Dermis microvascular lymphatic vessel endothelial cell (primary cell): Measurements from ENCODE around the gene SOX6. TPM values are rescaled to one million over a fixed set of nuclear protein-coding genes. Genes with fewer than 3 reads are reported as not detected.

Experiments
- DNase-seq, 2 donors: peaks; one replicate each; pipeline versions ENCODE4 v3.0.0 to v3.0.0-alpha.2; 2010; ENCODE audit warnings: low read depth in 2 of 2
- total RNA-seq: library from RNA; depleted of rRNA; stranded (reverse); fragments of >200 nt; gene quantifications from 2 replicates; pipeline ENCODE4 v1.2.1, GENCODE V29; 2014

The SOX6 gene
- total RNA-seq, 1 donor from 2014 or later, result under 0.01 TPM

DNA sequence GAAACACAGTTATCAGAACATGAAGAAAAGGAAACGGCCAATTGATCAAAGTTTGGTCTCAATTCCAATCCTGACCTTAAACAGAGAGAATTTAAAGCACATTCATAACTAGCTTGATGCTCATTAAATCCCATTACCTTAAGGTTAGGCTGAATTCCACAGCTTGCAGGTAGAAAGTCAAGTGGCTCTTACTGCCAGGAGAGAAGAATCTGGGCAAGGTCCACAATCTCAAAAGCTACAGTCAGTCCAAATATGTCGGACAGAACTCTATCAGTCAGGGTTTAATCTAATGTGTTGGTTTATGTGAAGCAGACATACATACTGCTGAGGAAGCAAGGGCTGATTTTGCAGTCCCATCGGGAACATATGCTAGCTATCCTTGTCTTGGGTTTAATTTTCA lies 348.8 kb downstream of the SOX6 start:
- no peak for DNase-seq

DNA sequence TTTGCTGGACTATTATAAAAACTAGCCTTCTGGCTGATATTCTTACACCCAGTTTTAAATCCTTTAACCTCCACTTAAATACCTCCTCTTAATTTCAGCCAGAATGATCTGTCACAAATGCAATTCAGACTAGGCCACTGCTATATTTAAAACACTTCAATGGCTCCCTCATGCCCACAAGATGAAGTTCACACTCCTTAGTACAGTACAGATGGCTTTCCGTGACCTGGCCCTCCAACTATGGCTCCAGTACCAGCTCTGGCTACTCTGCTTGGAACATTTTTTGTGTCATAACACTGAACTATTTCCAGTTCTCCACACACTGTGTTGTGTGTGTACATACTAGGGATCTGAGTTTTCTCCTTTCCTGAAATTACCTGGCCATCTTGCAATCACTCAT lies 353.4 kb downstream of the SOX6 start:
- DNase-seq, result no peak

DNA sequence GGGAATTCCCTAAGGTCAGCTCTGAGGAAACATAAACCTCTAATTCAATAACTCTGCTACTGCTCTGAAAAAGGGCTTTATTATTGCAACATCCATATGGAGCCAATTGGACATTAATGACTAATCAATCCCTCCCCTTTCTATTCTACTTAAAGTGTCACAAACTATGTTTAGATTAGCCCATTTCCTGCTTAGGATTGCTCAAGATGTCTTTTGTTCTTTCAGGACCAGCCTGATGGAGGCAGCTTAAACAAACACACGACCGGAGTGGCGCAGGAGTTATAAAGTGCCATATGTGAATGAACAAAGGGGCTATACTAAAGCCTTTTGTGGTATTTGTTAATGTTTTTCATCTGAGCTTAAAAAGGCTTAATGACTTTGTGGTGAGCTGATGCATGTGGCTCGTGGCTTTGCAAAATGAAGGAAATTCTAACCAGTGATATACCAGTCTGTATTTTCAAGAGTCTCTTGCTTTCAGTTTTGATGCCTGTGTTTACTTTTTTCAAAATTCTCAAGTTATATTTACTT lies 354.4 kb downstream of the SOX6 start:
- DNase-seq, result peak in 1 of 2 donors; percentile 72

DNA sequence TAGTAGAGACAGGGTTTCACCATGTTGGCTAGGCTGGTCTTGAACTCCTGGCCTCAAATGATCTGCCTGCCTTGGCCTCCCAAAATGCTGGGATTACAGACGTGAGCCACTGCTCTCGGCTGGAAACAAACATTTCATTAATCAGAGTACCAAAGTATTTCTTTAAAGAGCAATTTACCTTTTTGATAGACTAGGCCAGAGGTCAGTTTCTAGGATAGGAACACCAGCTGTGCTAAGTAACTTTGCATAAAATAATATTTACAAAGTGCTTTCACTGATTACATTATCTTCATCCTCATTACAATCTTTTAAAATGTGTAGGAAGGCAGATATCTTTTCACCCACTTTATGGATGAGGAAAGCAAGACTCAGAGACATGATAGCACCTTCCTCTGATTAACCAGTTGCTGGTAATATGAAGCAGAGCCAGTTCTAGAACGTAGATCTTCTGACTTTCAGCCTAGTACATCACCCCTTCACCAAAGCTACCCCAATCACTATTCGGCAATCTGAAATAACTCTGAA lies 355.2 kb downstream of the SOX6 start:
- no peak for DNase-seq

DNA sequence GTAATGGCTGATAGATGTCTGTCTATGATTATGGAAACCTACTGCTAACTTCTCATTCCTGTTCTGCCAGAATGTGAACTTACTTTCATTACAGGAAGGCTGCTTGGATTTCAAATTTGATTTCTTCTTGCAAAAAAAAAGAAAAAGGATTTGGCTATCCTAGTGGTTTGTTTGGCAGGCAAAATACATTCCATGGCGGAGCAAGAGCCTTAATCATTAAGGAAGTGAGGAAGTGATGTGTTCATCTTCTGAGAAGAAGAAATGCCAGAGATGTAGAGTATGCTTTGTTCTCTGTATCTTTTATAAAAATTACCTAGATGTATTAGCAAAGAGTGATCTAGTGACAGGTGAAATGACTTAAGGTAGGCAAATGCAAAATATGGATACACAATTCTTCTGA lies 356.3 kb downstream of the SOX6 start:
- DNase-seq, result peak in 1 of 2 donors; percentile 8

DNA sequence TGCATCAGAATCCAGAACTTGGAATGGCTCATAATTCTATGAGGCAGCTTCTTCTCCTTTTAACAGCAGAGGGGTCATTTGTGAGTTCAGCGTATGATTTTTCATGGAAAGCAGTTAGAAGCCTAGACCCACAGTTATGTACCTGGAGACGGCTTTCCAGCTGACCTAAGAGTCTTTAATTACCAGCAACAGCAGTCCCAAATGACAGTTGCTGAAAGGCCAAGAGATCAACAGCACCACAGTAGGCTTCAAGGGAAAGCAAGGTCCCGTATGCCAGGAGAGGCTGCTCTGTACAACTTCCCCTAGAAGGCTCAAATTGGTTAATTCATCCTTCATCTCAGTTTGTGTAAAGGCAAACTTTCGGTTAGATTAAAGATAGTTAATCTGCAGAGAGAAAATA lies 363.0 kb downstream of the SOX6 start:
- no peak for DNase-seq

DNA sequence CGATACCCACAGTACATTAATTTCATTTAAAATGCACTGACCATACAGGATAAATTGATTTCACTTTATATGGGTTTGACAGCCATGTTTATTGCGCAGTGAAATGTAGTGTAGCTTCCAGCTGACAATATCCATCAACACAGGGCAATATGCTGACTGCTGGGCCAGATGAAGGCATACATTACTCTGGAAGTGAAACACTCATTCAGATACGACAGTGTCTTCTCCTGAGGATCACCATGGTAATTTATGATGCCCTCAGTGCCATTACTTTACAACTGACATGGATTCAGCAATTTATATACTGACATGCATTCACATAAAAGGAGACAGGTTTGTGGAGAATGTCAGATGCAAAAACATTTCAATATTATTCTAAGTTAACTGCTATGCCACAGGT lies 365.1 kb downstream of the SOX6 start:
- no peak for DNase-seq

DNA sequence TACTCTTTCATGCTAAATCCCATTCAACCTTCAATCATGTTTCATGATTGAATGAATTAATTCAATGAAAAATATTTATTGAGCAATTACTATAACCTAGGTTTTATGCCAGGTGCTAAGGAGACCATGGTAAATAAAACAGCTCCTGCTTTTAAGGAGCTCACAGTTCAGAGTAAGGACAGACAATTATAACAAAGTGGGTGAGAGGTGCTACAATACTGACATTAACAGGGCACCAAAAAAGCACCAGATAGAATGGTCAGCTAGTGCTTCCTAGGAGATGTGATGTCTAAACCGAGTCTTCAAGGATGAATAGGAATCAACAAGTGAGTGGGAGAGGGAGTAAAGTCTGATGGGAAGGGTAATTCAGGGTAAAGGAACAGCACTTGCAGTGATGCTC lies 366.7 kb downstream of the SOX6 start:
- no peak for DNase-seq

DNA sequence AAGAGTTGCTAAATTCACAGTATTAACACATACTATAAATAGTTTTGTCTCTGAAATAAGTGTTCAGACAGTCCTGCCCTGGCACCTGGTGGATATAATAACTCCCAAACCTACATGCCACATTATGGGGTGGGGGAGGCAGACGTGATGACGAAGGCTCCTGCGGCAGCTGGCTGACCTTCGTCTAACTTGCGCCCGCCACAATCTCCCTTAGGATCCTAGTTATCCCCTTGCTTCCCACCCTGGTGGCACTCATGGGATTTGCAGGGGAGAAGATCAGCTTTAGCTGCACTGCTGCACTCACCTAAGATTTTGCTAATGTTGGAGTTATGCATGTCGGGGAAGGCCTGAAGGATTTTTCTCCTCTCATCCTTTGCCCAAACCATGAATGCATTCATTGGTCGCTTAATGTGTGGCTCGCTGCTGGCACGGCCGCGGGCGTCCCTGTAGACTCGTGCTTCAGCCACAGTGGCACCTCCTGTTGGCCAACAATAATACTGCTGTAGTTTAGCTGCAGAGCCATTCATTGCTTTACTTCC lies 367.6 kb downstream of the SOX6 start:
- no peak for DNase-seq

DNA sequence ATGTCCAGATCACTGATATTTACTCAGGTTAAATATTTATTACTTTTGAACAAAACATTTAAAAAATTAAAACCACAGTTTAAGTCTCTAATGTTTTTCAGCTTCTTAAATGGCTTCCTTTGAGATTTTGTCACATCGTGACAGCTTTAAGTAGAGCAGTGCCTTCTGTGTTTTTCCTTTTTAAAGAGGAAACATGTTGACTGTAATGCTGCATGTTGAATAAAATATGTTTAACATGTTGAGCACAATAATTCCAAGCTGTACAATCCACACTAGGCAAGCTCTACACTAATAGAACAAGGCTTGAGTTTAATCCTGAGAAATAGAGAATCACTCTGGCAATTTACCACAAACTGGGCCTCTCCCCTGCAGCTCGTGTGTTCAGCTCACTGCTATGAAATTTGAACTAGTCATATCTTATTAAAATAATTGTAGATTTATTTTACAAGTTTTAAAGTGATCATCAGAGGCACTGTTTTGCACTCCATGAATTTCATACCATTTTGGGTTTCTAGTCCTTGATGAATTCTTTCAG lies 368.3 kb downstream of the SOX6 start:
- no peak for DNase-seq

DNA sequence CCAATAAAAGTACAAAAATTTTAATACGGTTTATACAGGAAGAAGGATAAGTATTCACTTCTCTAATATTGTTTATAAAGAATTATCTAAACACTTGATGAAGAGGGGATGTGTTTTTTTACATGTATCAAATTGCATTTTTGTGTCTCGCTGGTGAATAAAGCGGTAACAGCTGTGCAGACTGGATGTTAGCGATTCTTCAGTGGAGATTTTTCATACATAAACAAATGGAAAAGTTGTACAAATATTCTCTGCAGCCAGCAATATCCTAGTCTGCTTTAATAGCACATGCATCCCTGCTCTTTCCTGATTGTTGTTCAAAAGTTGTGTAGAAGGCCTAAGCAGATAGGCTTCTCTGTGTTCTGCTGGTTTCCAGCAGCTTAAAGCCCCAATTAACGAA lies 369.3 kb downstream of the SOX6 start:
- DNase-seq, result no peak

DNA sequence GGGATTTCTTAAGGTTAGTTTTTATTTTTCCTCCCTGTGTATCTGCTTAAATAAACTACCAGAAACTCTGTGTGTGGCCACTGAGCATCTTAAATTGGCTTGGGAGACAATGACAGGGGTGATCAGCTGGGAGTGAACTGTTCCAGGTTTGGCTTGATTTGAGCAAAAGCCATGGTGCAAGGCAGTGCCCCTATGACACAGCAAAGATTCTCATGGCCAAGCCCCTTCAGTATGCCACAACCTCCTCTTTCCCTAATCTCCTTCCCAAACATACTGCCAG lies 370.5 kb downstream of the SOX6 start:
- DNase-seq, result no peak

DNA sequence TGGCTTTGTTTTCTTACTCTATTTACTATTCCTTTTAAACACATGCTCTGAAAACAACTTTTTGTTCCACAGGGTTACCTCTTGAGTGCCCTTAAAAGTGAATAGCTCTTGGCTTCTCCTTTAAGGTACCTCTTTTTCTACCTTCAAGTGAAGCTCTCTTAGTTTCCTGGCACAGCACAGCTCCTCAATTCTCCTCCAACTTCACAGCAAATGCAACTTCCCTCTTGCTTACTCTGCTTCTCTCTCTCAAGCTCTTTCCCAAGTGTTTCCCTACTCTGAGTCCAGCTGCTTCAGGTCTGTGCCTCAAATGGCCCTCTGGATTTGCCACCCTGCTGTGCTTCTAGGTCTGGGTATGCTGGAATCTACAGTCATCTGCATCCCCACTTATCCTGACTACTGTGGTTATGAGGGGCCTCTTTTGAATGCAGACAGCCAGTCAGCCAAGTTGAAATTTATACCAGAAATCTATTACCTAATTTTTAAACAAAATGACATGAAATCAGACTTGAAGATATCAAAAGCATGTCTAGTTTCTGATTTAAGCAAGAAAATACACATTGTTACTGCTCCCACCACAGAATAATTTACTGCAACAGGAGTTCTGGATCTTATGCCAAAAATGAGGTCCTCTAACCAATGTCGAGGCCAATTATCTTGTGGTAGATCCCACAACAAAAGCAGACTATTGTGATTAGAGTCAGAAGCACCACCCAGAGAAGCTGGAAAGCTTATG lies 371.1 kb downstream of the SOX6 start:
- DNase-seq, result no peak

DNA sequence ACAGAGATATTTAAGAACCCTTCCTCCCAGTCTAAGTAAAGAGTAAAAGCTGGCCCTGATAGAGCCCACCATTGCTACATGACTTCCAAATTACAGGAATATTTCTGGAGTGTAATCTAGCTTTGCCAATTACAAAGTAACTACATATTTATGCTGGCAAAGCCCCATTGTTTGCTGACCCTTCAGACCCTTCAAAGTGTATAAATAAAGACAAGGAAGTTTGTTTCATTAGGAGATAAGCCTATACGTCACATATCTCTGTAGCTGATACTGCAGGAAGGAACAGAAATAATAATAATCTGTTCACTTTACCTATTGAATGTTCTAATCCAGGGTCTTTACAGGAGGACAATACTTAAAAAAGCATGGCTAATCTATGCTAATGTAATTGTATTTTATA lies 375.1 kb downstream of the SOX6 start:
- DNase-seq, result no peak

DNA sequence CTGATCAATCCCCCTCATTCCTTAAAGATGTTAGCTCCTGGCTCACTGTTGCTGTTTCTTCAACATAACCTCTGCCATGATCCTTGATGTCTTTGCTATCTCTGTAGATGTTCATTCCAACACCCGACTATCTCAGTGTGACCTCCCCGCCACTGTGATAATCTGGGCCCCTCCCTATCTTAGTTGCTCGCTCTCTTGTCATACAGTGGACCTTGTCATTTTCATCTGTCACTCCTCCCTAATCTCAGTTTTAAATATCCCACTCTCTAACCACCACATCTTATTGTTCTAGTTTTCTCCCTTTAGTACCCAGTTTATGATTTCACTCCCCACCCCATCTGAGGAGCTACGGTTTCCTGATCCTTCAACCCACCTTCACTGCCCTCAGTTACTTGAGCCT lies 379.2 kb downstream of the SOX6 start:
- no peak for DNase-seq

DNA sequence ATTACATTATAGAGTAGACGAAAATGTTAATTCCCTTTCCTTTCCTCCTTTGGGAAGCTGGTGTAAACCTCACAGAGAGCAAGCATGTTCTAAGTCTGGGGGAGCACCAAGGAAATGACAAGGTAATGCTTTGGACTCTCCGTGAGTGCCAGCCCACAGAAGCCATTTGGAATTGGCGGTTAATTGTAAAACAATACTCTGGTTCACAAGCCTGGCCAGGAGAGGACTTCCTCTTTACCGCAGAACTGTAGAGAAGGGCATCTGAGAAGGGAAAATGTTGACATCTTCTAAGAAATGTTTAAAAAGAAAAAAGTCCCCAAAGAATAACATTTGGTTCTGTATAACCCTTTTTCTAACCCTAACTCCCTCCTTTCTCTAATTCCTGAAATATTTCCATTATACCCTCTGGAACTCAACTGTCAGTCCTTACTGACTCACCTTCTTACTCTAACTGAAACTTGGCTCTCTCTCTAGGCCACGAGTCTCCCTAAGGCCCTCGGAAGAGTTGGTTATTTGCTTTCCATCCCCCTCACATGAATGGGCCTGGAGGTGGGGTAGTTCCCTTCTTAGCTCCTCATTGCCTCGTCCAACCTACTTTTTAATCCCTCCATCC lies 379.8 kb downstream of the SOX6 start:
- no peak for DNase-seq

DNA sequence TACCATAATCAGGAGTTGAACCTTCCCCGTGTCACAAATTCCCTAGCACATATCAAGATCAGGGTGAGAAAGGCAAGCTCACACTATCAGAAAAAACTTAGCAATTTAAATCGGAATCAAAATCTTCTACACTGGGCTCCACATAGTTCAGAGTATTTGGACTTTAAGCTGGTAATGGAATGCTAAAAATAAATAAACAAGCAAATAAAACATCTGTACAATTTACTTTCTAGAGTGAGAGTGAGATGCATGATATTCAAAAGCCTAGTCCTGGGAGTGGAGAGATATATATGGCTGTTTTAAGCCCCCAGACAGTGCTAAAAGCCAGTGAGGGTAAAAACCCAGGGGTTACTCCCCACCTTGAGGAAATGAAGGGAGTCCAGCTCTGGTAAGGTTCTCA lies 380.6 kb downstream of the SOX6 start:
- no peak for DNase-seq

DNA sequence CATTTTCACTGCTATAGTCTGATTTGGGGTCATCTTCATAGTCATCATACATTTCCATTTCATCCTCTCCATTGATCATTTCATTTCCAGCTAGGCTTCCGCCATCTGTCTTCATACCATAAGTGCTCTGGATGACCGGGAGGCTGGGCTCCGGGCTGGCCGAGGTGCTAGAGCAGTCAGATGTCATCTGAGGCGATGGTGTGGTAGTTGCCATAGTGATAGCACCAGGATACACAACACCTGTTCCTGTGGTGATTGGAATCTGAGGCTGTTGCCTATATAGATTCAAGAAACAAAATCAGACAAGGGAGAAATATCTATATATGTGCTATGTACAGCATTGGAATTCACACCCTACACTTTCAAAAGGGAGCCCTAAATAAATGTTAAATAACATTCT lies 383.5 kb downstream of the SOX6 start:
- no peak for DNase-seq

DNA sequence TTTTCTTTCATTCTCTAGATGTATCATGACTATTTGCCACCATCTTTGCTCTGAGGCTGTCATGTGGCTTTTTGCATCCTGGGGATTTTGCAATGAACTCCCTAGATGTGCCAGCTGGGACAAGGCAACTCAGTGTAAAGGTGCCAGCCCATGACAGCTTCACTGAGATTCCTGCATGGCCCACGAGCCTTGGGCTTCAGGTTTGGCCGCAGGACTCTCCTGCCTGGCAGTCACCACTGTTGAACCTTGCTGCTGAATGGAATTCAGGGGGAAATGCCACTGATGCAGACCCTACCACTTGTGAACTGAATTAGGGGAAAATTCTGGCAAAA lies 385.2 kb downstream of the SOX6 start:
- DNase-seq, result no peak

DNA sequence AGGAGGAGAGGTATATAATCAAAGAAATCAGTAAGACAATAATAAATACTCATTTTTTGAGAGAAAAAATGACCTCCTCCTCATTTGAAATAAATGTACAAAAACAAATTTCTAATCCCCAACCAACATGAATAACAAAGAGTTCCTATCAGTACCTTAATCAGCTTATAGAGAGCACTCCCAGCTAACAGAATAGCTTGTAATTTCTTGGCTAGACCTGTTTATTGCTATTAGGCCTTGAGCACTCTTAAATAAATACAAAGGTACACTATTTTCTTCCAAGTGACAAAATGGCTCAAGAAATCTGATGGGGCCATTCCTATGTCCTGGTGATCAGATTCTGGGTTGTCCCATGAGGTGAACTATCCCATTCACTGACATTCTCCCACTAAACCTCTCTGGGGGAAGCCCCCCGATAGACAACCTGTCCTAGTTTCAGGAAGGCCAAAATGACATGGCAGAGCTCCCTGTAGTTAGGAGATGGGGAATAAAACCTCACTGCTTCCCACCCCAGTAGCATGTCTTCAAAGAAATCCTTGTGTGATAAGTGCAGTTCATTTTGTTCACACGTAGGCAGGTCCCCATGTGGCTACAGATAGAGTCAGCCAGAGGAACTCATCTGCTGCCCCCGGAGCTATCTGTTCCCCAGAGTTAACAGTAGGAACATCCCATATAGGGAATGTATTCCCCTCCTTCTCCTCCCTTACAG lies 385.7 kb downstream of the SOX6 start:
- no peak for DNase-seq

DNA sequence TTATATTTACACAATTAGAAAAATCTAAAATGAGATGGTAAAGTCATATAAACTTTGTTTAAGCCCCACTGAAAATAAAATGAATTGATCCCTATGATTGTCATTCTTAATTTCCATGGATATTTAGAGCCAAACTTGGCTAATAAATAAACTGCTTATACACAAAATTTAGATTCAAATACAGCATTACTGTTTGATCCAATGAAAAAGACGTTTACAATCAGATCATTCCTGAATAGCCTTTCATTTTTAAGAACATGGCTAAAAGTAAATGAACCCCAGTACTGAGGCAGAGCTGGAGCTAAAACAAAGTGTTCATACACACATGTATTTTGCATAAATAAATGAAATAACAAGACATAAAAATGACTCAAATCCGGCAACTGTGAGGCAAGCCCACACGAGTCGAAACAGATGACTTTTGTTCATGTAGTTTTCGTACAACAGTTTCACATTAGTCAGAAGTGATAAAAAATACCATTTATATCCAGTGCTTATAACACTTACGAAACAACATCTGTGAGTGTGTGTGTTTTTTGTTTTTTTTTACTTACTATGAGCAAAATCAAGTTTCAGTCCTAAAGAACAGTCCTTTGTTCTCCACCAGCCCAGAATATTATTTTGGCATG lies 386.5 kb downstream of the SOX6 start:
- no peak for DNase-seq

DNA sequence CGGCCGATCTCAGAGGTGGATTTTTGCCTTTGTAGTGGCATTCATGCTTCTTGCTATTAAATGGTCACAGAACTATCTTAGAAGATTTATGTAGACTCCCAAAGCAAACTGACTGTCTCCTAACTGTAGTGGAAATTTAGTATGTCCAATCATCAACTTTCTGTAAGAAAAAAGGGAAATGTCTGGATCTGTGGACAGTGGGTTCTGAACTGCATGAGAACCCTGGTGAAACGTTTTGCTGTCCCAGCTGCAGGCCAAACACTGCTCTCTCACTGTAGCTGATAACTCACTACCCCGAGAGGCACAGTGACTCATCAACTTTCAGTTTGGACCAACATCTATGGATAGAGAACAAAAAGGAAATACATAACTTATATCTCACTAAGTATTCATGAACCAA lies 387.1 kb downstream of the SOX6 start:
- DNase-seq, result peak; percentile 57 to 80
